H1 (cell line): ENCODE results near the gene GDPD5. TPM values are rescaled to one million over a fixed set of nuclear protein-coding genes. Genes with fewer than 3 reads are reported as not detected.

Experiments used
- CTCF ChIP-seq, 3 experiments: IDR thresholded peaks; 1 replicate in 2 of 3; 2 replicates in 1 of 3; pipeline versions ENCODE4 v1.5.1 to v1.6.1; 2011; ENCODE audit warnings: low read length in 3 of 3, mild to moderate bottlenecking in 3 of 3, inconsistent platforms in 2 of 3, low read depth in 1 of 3, moderate library complexity in 1 of 3; ENCODE audit not compliant: insufficient read depth in 1 of 3; ENCODE audit errors: control extremely low read depth in 1 of 3
- SIX5 ChIP-seq: IDR thresholded peaks from 2 replicates; pipeline ENCODE4 v1.6.1; 2011; ENCODE audit warnings: mild to moderate bottlenecking, low read depth, low read length
- TAF7 ChIP-seq: optimal IDR thresholded peaks from 2 replicates; pipeline ENCODE3; 2011; ENCODE audit warnings: low read depth, mild to moderate bottlenecking, inconsistent platforms, low read length, moderate library complexity, borderline replicate concordance
- polyA plus RNA-seq, 7 experiments: library from polyadenylated mRNA; depleted of rRNA in 3 of 7; stranded (reverse) in 5 of 7; unstranded in 2 of 7; fragments of >200 nt in 5 of 7; fragments of 200-250 nt in 2 of 7; gene quantifications; 1 replicate in 5 of 7; 2 replicates in 1 of 7; 4 replicates in 1 of 7; pipeline versions ENCODE4 v1.2.1 to v1.2.3, GENCODE V29; 2011 to 2013; ENCODE audit warnings: missing spikeins in 2 of 7, mixed read lengths in 2 of 7
- total RNA-seq: library from RNA; stranded (reverse); fragmentation: NEBNext Ultra II Directional; extraction: Animal tissue kit (Norgen Biotek cat#: 25700); gene quantifications from 2 replicates; pipeline ENCODE4 v1.2.1, GENCODE V29; 2021

Gene GDPD5
- total and polyA plus RNA-seq, 2 of the 8 experiments (the other 6 are each of a cell fraction or from before 2014, with no cell fraction given), result 7.8 to 8.6 TPM

- TF ChIP-seq CTCF (IDR thresholded peaks at IDR 0.05; ENCODE audit: control extremely low read depth in 1 of 3, insufficient read depth in 1 of 3, low read depth in 1 of 3, low read length in 3 of 3) (no peak), SIX5 (no peak), TAF7 (no peak)
Measured at GRCh38 chr11:75469785-75470405, 55.8 kb downstream of the GDPD5 start (continued).
